Measurements from ENCODE around the gene HNF4A. TPM values are rescaled to one million over a fixed set of nuclear protein-coding genes. Genes with fewer than 3 reads are reported as not detected.

The HNF4A gene
- total RNA-seq, 1 donor from 2014 or later: not detected

- TF ChIP-seq, protein P1, sequence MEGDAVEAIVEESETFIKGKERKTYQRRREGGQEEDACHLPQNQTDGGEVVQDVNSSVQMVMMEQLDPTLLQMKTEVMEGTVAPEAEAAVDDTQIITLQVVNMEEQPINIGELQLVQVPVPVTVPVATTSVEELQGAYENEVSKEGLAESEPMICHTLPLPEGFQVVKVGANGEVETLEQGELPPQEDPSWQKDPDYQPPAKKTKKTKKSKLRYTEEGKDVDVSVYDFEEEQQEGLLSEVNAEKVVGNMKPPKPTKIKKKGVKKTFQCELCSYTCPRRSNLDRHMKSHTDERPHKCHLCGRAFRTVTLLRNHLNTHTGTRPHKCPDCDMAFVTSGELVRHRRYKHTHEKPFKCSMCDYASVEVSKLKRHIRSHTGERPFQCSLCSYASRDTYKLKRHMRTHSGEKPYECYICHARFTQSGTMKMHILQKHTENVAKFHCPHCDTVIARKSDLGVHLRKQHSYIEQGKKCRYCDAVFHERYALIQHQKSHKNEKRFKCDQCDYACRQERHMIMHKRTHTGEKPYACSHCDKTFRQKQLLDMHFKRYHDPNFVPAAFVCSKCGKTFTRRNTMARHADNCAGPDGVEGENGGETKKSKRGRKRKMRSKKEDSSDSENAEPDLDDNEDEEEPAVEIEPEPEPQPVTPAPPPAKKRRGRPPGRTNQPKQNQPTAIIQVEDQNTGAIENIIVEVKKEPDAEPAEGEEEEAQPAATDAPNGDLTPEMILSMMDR (conservative IDR thresholded peaks at IDR 0.05; ENCODE audit: low read depth, low read length): no peak
- no peak for DNase-seq (ENCODE audit: low read depth)
- H3K4me3 ChIP-seq (ENCODE audit: low read depth, low read length): no peak overlapping the region
Measured at GRCh38 chr20:44461803-44462174, 106.3 kb downstream of the HNF4A start.

GRCh38 chr20:44463466-44463865 is 108.0 kb downstream of the HNF4A start:
- DNase-seq (ENCODE audit: low read depth): no peak
- no peak overlapping the region for H3K4me3 ChIP-seq (ENCODE audit: low read depth, low read length)
- TF ChIP-seq, protein P1 (conservative IDR thresholded peaks at IDR 0.05; ENCODE audit: low read depth, low read length): no peak

DNA sequence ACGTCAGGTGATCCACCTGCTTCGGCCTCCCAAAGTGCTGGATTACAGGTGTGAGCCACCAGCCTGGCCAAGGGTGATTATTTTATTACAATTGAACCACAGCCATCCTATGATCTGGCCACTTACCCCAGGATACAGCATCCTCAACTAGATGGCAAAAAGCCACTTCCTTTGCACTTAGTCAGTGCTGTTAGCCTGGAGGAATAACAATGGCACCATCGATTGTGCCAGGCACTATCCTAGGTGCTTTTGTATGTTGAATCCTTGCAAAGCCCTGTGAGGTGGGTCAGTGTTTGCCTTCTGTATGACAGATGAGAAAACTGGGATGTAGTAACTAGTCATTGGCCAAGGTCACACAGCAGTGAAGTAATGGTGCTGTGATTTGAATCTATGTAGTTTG is 109.0 kb downstream of the HNF4A start:
- TF ChIP-seq, protein P1 (conservative IDR thresholded peaks at IDR 0.05; ENCODE audit: low read depth, low read length): no peak
- H3K4me3 ChIP-seq (ENCODE audit: low read depth, low read length): no peak overlapping the region
- no peak for DNase-seq (ENCODE audit: low read depth)

GRCh38 chr20:44465001-44465560 is 109.6 kb downstream of the HNF4A start:
- TF ChIP-seq, protein P1 (conservative IDR thresholded peaks at IDR 0.05; ENCODE audit: low read depth, low read length): no peak
- DNase-seq (ENCODE audit: low read depth): no peak
- H3K4me3 ChIP-seq (ENCODE audit: low read depth, low read length): no peak overlapping the region

GRCh38 chr20:44467289-44467883 is 111.9 kb downstream of the HNF4A start:
- no peak for DNase-seq (ENCODE audit: low read depth)
- TF ChIP-seq, protein P1 (conservative IDR thresholded peaks at IDR 0.05; ENCODE audit: low read depth, low read length): no peak
- H3K4me3 ChIP-seq (ENCODE audit: low read depth, low read length): no peak overlapping the region

GRCh38 chr20:44468044-44468782 is 112.7 kb downstream of the HNF4A start:
- no peak for DNase-seq (ENCODE audit: low read depth)
- no peak overlapping the region for H3K4me3 ChIP-seq (ENCODE audit: low read depth, low read length)
- TF ChIP-seq, protein P1 (conservative IDR thresholded peaks at IDR 0.05; ENCODE audit: low read depth, low read length): no peak

All from epithelial cell of proximal tubule (primary cell).